GM12872 (cell line): ENCODE measurements around the gene LAMA3.

ENCODE experiments used
- TF ChIP-seq, protein P1 (sequence below): IDR thresholded peaks from 3 replicates; pipeline ENCODE4 v1.5.1; 2011; ENCODE audit warnings: low read depth, mild to moderate bottlenecking, low read length, moderate library complexity; ENCODE audit not compliant: insufficient read depth

LAMA3 gene

GRCh38 chr18:23968638-23969604 lies 279.7 kb downstream of the LAMA3 start:
- TF ChIP-seq, protein P1, sequence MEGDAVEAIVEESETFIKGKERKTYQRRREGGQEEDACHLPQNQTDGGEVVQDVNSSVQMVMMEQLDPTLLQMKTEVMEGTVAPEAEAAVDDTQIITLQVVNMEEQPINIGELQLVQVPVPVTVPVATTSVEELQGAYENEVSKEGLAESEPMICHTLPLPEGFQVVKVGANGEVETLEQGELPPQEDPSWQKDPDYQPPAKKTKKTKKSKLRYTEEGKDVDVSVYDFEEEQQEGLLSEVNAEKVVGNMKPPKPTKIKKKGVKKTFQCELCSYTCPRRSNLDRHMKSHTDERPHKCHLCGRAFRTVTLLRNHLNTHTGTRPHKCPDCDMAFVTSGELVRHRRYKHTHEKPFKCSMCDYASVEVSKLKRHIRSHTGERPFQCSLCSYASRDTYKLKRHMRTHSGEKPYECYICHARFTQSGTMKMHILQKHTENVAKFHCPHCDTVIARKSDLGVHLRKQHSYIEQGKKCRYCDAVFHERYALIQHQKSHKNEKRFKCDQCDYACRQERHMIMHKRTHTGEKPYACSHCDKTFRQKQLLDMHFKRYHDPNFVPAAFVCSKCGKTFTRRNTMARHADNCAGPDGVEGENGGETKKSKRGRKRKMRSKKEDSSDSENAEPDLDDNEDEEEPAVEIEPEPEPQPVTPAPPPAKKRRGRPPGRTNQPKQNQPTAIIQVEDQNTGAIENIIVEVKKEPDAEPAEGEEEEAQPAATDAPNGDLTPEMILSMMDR = no peak

GRCh38 chr18:23969664-23970063 lies 280.4 kb downstream of the LAMA3 start:
- TF ChIP-seq, protein P1 = no peak

- TF ChIP-seq, protein P1 = no peak
Observed at GRCh38 chr18:23970161-23971096, 281.2 kb downstream of the LAMA3 start.

DNA sequence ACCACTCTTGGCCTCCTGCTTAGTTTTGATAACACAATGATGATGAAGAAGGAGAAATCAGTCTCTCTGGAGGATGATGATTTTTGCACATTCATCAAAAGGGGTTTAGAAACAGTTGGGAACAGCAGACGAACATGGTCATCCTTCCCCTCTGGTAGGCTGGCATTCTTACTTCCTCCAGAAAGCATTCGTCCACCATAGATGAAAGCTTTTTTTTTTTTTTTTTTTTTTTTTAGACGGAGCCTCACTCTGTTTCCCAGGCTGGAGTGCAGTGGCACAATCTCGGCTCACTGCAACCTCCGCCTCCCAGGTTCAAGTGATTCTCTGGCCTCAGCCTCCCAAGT lies 281.8 kb downstream of the LAMA3 start:
- TF ChIP-seq, protein P1 = no peak

- TF ChIP-seq, protein P1 = no peak
Observed at GRCh38 chr18:23971666-23972230, 282.5 kb downstream of the LAMA3 start.

GRCh38 chr18:23972453-23972852 lies 283.2 kb downstream of the LAMA3 start:
- TF ChIP-seq, protein P1 = no peak

DNA sequence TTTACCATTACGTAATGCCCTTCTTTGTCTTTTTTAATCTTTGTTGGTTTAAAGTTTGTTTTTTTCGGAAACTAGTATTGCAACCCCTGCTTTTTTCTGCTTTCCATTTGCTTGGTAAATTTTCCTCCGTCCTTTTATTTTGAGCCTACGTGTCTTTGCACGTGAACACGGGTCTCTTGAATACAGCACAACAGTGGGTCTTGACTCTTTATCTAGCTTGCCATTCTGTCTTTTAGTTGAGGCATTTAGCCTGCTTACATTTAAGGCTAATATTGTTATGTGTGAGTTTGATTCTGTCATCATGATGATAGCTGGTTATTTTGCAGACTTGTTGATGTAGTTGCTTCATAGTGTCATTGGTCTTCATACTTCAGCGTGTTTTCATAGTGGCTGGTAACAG lies 287.9 kb downstream of the LAMA3 start:
- TF ChIP-seq, protein P1 = no peak
